HEK293T (cell line): ENCODE measurements around the gene BTK.

Source experiments
- FOXA1 ChIP-seq: fragments of 450-650 bp; IDR thresholded peaks from 2 replicates; pipeline ENCODE4 v1.6.1; 2016; ENCODE audit warnings: mild to moderate bottlenecking
- L3MBTL2 ChIP-seq: fragments of 450-650 bp; conservative IDR thresholded peaks from 2 replicates; pipeline ENCODE4 v1.6.1; 2016; ENCODE audit warnings: mild to moderate bottlenecking
- SP1 ChIP-seq: fragments of 450-650 bp; IDR thresholded peaks from 2 replicates; pipeline ENCODE4 v1.6.1; 2017
- SUZ12 ChIP-seq: fragments of 450-650 bp; IDR thresholded peaks from 2 replicates; pipeline ENCODE4 v1.6.1; 2016; ENCODE audit warnings: mild to moderate bottlenecking

DNA sequence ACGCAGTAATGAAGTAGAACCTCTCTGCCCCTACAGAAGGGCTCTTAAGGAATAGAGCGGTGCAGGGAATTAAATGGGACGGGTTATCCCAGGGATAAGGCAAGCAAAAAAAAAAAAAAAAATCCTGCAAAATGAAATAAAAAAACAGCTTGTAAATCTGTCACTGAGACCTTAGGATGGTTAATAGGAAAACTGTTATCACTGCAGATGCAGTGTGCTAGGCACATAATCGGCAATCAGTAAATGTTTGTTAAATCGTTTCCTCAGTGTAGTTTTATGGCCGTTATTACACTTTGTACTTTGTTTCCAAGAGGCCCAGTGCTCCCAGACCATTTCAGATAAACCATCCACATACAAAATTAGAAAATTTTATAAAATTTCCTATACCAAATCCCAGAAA lies 23.1 kb upstream of the BTK start:
- TF ChIP-seq SP1 = no peak
- TF ChIP-seq L3MBTL2 = no peak
- TF ChIP-seq FOXA1 = no peak
- TF ChIP-seq SUZ12 = no peak
